ENCODE data around the gene MBD2.

GRCh38 chr18:54129448-54130067 is 94.9 kb downstream of the MBD2 start:
- TF ChIP-seq, protein P1, sequence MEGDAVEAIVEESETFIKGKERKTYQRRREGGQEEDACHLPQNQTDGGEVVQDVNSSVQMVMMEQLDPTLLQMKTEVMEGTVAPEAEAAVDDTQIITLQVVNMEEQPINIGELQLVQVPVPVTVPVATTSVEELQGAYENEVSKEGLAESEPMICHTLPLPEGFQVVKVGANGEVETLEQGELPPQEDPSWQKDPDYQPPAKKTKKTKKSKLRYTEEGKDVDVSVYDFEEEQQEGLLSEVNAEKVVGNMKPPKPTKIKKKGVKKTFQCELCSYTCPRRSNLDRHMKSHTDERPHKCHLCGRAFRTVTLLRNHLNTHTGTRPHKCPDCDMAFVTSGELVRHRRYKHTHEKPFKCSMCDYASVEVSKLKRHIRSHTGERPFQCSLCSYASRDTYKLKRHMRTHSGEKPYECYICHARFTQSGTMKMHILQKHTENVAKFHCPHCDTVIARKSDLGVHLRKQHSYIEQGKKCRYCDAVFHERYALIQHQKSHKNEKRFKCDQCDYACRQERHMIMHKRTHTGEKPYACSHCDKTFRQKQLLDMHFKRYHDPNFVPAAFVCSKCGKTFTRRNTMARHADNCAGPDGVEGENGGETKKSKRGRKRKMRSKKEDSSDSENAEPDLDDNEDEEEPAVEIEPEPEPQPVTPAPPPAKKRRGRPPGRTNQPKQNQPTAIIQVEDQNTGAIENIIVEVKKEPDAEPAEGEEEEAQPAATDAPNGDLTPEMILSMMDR (optimal IDR thresholded peaks at IDR 0.05 in 1 of 3, IDR thresholded peaks at IDR 0.05 in 1 of 3, conservative IDR thresholded peaks at IDR 0.05 in 1 of 3; ENCODE audit: extremely low read depth in 1 of 3, insufficient read depth in 2 of 3, low read length in 3 of 3), result no peak
- TF ChIP-seq EZH2 (IDR thresholded peaks at IDR 0.05; ENCODE audit: low read length), result no peak

All from keratinocyte (primary cell).